HG02852 (cell line): Measurements from ENCODE around the gene HPRT1.

Experiments
- ATAC-seq: cut with Tn5 transposase; IDR thresholded peaks from one replicate; pipeline ENCODE4 v1.9.1; 2021; ENCODE audit warnings: mild to moderate bottlenecking, moderate library complexity; ENCODE audit not compliant: unreplicated experiment

HPRT1 gene

GRCh38 chrX:134541906-134542305 lies 81.9 kb downstream of the HPRT1 start:
- ATAC-seq, result no peak

GRCh38 chrX:134542485-134542884 lies 82.5 kb downstream of the HPRT1 start:
- ATAC-seq, result peak; percentile 69

GRCh38 chrX:134543288-134543687 lies 83.3 kb downstream of the HPRT1 start:
- no peak for ATAC-seq

- no peak for ATAC-seq
Measured at GRCh38 chrX:134544135-134544512, 84.2 kb downstream of the HPRT1 start.

GRCh38 chrX:134544513-134545151 lies 84.7 kb downstream of the HPRT1 start:
- no peak for ATAC-seq

- no peak for ATAC-seq
Measured at GRCh38 chrX:134545510-134545909, 85.5 kb downstream of the HPRT1 start.

GRCh38 chrX:134546187-134546586 lies 86.2 kb downstream of the HPRT1 start:
- ATAC-seq, result no peak

GRCh38 chrX:134547047-134547679 lies 87.2 kb downstream of the HPRT1 start:
- no peak for ATAC-seq

GRCh38 chrX:134548257-134549201 lies 88.6 kb downstream of the HPRT1 start:
- ATAC-seq, result no peak
